ENCODE measurements around the gene LCK.
A peak's percentile ranks its signal among the peaks of the same experiment; 100 is the strongest.
"Not testable (repeated sequence)": the region's sequence is repeated elsewhere in the genome, so short reads cannot be mapped to it uniquely, and the experiment has no call there.

LCK gene

DNA sequence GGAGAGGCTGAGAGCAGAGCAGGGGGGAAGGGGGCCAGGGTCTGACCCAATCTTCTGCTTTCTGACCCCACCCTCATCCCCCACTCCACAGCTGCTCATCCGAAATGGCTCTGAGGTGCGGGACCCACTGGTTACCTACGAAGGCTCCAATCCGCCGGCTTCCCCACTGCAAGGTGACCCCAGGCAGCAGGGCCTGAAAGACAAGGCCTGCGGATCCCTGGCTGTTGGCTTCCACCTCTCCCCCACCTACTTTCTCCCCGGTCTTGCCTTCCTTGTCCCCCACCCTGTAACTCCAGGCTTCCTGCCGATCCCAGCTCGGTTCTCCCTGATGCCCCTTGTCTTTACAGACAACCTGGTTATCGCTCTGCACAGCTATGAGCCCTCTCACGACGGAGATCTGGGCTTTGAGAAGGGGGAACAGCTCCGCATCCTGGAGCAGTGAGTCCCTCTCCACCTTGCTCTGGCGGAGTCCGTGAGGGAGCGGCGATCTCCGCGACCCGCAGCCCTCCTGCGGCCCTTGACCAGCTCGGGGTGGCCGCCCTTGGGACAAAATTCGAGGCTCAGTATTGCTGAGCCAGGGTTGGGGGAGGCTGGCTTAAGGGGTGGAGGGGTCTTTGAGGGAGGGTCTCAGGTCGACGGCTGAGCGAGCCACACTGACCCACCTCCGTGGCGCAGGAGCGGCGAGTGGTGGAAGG lies 23.7 kb downstream of the LCK start:
- DNase-seq (ENCODE audit: low read depth): no peak

DNA sequence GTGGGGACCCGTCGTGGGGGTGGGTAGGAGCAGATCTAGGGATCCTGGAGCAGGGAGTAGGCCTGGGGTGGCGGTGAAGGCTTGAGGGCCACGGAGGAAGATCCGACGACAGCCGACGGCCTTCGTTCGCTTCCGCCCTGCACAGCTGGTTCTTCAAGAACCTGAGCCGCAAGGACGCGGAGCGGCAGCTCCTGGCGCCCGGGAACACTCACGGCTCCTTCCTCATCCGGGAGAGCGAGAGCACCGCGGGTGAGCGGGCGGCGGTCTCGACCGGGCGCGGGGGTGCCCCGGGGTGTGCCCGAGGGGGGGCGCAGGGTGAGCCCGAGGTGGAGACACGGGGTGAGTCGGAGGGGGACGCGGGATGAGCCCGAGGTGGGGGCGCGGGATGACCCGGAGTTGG lies 24.4 kb downstream of the LCK start:
- DNase-seq (ENCODE audit: low read depth): no peak

DNA sequence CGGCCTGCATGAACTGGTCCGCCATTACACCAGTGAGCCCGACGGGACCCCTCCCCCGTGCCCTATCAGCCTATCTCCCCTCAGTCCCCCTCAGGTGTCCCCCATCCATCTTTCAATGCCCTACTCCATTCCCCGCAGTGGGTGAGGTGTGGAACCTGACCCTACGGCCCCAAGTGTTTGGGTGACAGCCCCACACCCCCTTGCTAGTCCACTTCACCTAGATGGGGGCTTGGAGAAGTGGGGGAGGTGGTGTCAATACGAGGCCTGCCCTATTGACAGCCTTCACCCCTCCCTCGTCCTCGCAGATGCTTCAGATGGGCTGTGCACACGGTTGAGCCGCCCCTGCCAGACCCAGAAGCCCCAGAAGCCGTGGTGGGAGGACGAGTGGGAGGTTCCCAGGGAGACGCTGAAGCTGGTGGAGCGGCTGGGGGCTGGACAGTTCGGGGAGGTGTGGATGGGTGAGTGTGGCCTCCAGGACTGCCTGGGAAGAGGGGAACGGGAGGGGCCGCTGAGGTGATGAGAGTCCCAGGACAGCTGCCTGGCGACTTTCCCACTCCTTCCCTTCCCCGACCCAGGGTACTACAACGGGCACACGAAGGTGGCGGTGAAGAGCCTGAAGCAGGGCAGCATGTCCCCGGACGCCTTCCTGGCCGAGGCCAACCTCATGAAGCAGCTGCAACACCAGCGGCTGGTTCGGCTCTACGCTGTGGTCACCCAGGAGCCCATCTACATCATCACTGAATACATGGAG lies 25.1 kb downstream of the LCK start:
- no peak for DNase-seq (ENCODE audit: low read depth)

DNA sequence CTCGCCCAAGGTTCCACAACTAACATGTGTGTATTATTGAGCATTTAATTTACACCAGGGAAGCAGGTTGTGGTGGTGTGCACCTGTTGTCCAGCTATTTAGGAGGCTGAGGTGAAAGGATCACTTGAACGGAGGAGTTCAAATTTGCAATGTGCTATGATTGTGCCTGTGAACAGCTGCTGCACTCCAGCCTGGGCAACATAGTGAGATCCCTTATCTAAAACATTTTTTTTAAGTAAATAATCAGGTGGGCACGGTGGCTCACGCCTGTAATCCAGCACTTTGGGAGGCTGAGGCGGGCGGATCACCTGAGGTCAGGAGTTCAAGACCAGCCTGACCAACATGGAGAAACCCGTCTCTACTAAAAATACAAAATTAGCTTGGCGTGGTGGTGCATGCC lies 33.7 kb downstream of the LCK start:
- not testable (repeated sequence) for DNase-seq (ENCODE audit: low read depth)

DNA sequence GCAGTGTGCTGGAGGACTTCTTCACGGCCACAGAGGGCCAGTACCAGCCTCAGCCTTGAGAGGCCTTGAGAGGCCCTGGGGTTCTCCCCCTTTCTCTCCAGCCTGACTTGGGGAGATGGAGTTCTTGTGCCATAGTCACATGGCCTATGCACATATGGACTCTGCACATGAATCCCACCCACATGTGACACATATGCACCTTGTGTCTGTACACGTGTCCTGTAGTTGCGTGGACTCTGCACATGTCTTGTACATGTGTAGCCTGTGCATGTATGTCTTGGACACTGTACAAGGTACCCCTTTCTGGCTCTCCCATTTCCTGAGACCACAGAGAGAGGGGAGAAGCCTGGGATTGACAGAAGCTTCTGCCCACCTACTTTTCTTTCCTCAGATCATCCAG lies 34.6 kb downstream of the LCK start:
- DNase-seq (ENCODE audit: low read depth): no peak

DNA sequence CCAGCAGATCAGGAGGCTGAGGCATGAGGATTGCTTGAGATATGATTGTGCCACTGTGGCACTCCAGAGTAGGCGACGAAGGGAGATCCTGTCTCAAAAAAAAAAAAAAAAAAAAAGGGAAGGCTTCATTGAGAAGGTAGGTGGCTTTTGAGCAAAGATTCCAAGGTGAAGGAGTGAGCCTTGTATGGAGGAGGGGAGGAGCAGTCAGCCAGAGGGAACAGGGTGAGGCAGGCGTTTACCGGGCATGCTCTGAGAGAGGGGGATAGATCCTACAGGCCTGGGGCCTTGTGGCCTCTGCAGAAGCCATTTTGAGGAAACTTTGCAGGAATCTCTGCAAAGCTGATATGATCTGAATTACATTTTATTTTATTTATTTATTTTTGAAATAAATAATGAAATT lies 35.7 kb downstream of the LCK start:
- DNase-seq (ENCODE audit: low read depth): no peak

DNA sequence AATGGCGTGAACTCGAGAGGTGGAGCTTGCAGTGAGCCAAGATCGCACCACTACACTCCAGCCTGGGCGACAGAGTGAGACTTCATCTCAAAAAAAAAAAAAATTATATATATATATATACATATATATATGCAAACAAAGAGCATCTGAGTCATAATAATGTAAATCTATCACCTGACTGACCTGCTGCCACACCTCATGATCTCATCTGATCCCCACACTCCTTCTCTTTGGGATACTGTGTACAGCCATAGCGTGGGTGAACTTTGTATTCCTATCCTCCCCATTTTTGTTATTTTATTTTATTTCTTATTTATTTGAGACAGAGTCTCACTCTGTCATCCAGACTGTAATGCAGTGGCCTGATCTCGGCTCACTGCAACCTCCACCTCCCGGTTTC lies 38.2 kb downstream of the LCK start:
- DNase-seq (ENCODE audit: low read depth): no peak

DNA sequence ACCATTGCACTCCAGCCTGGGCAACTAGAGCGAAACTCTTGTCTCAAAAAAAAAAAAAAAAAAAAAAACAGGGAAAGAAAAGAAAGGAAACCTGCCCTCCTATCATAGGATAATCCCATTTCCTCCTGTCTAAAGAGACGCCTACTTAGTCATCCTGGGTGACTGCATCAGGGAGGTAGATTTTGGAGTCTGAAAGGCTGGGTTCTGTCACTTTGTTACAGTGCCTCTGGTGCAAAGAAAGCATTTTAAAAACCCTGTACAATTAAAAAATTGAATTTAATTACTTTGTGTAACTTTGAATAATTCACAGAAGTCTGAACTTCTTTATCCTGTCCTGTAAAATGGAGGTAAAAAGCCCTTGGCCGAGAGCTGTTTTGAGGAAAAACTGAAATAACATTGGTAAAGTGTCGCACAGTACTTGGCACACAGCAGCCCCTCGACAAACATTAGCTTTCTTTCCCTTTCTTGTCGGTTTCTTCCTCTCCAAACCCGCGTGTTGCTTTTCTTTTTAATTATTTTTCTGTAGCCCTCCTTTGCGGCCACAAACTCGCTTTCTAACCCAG lies 40.2 kb downstream of the LCK start:
- no peak for DNase-seq (ENCODE audit: low read depth)

DNA sequence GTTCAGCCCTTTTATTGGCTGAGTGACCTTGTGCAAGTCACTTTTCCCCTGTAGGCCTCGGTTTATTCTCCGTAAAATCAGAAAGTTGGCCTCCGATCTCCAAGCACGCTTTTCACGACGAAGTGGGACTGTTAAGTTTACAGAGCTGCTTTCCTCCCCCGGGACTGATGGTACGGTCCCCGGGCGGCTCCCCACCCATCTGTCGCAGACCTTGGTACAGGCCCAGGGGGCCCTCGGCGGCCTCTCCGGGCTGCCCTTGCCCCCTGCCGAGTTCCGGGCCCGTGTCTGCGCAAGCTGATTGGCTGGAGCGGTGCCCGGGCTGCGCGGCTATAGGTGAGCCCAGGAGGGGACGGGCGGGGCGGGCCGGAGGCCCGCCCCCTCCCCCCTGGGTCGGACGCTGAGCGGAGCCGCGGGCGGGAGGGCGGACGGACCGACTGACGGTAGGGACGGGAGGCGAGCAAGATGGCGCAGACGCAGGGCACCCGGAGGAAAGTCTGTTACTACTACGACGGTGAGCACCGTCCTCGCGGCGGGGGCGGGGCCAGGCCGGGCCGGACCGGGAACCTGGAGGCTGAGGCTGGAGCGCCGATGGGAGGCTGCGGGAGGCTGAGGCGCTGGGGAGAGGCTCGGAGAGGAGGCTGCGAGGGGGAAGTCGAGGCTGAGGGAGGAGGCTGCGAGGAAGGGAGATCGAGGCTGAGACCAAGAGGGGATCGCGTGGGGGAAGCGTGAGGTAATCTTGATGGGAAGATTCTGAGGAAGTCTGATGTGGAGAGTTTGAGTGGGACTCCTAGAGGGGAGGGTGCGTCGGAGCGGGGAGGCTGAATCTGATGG lies 40.9 kb downstream of the LCK start, which contains the start of gene HDAC1:
HDAC1 (plus strand) TSS at position 376 of the 831 bp plus-strand sequence; CDS start at position 463, 87 bp downstream.
- DNase-seq (ENCODE audit: low read depth): peak; percentile 97

DNA sequence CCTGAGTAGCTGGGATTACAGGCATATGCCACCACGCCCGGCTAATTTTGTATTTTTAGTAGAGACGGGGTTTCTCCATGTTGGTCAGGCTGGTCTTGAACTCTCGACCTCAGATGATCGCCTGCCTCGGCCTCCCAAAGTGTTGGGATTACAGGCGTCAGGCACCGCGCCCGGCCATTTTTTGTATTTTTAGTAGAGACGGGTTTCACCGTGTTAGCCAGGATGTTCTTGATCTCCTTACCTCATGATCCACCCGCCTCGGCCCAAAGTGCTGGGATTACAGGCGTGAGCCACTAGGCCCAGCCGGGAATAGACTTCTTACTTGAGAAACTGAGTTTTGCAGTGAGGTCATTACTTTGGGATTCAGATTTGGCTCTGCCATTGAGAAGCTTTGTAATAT lies 47.1 kb downstream of the LCK start:
- DNase-seq (ENCODE audit: low read depth): not testable (repeated sequence)

DNA sequence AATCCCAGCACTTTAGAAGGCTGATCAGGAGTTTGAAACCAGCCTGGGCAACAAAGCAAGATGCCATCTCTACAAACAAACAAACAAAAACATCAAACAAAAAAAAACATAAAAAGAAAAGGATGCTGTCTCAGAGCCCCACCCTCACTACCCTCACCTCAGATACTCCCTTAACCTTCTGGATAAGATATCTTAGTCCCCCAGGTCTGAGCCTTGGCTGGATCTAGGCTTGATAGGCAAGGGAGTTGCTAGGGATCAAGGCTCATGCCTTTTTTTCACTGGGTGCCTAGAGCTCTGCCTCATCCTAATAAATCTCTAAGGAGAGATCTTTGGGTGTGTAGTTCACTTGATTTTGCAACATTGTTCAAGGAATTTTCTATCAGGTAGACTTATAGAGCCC lies 48.3 kb downstream of the LCK start:
- DNase-seq (ENCODE audit: low read depth): no peak

DNA sequence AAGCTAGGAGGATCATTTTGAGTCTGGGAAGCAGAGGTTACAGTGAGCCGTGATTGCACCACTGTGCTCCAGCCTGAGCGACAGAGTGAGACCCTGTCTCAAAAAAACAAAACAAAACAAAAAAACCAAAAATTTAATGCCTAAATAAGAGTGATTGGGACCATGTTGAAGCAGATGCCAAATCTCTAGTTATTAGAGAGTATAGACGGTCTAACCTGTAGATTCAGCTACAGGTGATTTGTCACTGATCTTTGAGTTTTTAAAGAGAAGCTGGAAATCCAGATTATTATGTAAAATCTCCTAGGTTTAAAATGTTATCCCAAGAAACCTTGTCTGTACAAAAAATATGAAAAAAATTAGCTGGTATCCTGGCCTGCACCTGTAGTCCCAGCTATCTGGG lies 52.3 kb downstream of the LCK start:
- DNase-seq (ENCODE audit: low read depth): no peak

DNA sequence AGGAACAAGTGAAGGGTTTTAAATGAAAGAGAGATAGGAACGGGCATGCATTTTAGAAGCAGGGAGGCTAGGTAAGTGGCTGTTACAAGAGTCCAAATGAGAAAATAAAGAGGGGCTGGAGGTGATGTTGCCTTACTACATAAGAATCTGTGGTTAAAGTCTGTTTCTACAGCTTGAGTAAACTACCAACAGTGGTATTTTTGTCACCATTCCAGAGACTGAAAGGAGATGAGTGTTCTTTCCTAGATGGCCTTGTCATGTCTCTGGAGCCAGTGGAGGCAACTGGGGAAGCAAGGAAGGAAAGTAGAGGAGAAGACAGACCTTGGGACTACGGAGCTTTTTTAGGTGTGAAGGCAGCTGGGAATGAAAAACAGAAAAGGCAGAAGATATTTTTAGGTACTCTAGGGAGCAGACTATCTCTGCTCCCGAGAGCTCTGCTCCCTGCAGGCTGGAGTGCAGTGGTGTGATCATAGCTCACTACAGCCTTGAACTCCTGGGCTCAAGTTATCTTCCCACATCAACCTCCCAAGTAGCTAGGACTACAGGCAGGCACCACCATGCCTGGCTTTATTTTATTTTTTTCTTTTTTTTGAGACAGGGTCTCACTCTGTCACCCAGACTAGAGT lies 53.0 kb downstream of the LCK start:
- no peak for DNase-seq (ENCODE audit: low read depth)

DNA sequence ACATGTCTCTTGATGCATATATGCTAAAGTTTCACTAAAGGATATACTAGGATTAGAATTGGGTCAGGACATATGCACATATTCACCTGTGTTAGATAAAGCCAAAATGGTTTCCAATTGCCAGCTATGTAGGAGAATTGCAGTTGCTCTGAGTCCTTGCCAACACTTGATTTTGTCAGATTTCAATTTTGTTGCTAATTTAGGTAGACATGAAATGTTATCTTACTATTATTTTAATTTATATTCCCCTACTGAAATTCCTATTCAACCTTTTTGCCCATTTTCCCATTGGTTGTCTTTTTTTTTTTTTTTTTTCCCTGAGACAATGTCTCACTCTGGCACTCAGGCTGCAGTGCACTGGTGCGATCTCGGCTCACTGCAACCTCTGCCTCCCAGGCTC lies 54.2 kb downstream of the LCK start:
- DNase-seq (ENCODE audit: low read depth): no peak

DNA sequence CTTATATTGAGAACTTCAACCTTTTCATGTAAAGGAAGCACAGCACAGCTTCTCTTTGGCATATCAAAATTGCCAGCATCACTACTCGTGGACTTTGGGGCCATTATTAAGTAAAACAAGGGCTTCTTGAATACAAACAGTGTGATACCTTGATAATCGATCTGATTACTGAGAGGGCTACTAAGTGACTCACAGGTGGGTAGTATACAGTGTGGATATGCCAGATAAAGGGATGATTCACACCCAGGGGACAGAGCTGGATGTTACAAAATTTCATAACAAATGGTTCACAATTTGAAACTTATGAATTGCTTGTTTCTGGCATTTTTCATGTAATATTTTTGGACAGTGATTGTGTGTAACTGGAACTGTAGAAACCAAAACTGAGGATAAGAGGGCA lies 56.3 kb downstream of the LCK start:
- DNase-seq (ENCODE audit: low read depth): no peak

DNA sequence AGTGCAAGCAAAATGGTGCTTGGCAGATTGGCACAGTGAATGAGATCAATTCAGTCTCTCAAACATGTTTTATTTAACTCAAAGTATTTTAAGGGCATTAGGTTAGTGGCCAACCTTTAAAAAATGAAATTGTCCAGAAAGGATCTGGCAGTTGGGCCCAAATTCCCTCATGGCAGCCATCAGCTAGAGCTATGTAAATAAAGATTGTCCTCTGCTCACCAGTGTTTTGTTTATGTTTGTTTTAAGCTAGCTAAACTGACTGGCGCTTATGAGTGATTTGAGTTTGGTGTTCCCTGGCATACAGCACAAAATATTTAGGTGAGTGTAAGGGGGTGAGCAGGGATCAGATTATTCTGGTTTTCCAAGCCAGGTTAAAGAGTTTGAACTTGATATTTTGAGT lies 58.9 kb downstream of the LCK start:
- no peak for DNase-seq (ENCODE audit: low read depth)

DNA sequence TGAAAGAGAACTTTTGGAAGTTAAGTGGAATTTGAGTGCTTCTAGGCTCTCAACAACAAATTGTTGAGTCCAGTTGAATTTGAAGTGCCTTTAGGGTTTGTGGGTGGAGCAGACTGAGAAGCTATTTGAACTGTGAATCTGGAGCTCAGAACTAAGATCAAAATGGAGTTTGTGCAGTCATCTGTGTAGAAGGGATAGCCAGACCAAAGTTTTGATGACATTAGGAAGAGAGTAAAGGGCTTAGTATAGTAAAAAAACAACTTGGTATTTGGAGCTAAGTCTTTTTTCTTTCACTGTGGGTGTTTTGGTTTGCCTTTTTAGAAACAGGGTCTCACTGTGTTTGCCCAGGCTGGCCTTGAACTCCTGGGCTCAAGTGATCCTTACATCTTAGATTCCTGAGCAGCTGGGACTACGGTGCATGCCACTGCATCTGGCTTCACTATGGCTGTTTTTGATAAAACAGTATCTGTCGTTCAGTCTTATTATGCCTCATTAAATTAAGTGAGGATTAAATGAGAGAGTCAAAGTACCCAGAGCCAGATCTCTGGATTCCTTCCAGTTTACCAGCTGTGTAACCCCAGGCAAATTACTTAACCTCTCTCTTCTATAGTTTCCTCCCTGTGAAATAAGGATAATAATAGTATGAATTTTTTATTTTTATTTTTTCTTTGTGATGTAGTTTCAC lies 60.8 kb downstream of the LCK start:
- no peak for DNase-seq (ENCODE audit: low read depth)

DNA sequence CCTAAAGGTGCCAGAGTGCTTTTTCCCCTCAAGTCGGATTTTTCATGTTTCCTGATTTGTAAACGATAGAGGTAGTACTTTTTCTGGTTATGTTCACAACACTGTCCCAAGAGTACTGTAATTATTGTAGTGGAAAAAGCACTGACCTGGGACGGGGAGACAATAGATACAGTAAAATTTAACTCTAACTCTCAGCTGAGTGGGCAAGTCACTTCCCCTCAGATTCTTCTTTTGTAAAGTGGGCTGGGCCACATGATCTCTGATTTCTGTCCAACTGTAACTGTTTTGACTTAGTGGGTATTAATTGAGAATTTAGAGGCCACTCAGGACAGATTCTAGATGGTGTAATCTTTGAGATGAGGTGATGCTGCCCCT lies 65.8 kb downstream of the LCK start:
- no peak for DNase-seq (ENCODE audit: low read depth)

DNA sequence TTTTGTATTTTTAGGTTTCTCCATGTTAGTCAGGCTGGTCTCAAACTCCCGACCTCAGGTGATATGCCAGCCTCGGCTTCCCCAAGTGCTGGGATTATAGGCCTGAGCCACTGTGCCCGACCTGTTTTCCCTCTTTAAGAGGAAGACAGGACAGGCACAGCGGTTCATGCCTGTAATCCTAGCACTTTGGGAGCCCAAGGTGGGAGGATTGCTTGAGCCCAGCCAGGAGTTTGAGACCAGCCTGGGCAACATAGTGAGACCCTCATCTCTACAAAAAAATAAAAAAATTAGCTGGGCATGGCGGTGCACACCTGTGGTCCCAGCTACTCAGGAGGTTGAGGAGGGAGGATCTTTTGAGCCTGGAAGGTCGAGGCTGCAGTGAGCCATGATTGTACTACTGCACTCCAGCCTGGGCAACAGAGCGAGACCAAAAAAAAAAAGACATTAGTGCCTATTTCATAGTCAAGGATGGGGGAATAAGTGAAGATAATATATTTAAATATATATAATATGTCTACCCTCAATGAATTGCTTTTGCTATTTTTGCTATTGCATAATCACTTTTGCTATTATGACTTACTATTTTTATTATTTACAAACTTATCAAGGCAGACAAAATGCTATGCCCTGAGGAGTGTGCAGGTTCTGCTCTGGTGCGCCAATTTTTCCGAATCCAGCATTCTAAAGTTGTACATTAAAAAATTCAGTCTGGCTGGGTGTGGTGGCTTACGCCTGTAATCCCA lies 67.2 kb downstream of the LCK start:
- no peak for DNase-seq (ENCODE audit: low read depth)

DNA sequence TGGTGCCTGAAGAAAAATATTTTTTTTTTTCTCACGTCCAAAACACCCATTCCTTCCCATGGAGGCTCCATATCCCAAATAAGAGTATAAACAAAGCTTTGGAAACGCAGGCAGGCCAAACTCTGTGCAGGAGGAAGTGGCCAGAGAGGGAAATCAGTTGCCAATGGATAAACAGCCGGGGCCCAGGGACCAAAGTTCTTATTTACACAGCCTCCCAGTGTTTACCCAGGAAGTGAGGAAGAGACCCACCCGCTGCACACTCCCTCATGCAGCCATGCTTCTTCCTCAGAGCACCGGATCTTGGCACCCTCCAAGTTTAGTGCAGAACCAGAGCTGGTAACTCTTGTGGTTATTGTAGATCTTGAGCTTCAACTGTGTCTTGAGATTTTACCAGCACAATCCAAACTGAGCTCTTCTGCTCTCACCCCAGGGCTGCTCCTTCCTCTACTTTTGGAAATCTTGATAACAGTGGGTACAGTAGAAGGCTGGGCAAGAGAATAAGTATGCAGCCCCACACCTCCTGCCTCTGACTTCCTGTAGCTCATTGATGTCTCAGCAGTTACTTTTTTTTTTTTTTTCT lies 70.7 kb downstream of the LCK start:
- DNase-seq (ENCODE audit: low read depth): no peak
